GM18502 (cell line): Measurements from ENCODE around the gene SRP68.
"Not testable (repeated sequence)": the region's sequence is repeated elsewhere in the genome, so short reads cannot be mapped to it uniquely, and the experiment has no call there.

Experiments
- ATAC-seq: cut with Tn5 transposase; IDR thresholded peaks from one replicate; pipeline ENCODE4 v1.9.1; 2021; ENCODE audit warnings: mild to moderate bottlenecking; ENCODE audit not compliant: unreplicated experiment, poor library complexity

Gene SRP68

DNA sequence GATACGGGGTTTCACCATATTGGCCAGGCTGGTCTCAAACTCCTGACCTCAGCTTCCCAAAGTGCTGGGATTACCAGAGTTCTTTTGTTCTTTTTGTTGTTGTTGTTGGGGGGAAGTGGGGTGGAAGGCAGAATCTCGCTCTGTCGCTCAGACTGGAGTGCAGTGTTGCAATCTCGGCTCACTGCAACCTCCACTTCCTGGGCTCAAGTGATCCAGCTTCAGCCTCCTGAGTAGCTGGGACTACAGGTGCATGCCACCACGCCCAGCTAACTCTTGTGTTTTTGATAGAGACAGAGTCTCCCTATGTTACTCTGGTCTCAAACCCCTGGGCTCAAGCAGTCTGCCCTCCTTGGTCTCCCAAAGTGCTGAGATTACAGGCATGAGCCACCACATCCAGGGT lies 6.1 kb upstream of the SRP68 start:
- not testable (repeated sequence) for ATAC-seq

DNA sequence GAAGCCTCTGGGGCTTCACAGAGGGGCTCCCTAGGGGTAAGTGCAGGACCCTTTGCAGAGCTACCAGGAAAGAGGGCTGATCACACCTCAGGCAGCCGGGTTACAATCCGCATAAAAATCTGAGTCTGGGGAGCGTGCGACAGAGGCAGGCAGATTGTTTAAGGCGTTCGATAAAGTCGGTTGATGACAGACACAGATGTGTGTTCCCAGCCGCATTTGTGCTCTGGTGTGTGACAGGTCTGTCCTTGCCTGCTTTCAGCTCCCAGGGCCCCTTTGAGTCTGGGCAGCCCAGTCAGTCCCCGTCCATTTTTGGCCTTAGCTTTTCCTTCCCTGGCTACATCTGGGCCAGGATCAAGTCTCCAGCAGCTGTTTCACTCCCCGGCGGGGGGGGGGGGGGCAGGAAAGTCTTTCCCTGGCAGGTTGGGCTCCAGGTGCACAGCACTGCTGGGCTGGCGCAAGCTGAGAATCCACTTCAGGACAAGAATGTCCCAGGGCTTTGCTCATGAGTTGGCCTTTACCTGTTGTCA lies 5.3 kb upstream of the SRP68 start:
- no peak for ATAC-seq

DNA sequence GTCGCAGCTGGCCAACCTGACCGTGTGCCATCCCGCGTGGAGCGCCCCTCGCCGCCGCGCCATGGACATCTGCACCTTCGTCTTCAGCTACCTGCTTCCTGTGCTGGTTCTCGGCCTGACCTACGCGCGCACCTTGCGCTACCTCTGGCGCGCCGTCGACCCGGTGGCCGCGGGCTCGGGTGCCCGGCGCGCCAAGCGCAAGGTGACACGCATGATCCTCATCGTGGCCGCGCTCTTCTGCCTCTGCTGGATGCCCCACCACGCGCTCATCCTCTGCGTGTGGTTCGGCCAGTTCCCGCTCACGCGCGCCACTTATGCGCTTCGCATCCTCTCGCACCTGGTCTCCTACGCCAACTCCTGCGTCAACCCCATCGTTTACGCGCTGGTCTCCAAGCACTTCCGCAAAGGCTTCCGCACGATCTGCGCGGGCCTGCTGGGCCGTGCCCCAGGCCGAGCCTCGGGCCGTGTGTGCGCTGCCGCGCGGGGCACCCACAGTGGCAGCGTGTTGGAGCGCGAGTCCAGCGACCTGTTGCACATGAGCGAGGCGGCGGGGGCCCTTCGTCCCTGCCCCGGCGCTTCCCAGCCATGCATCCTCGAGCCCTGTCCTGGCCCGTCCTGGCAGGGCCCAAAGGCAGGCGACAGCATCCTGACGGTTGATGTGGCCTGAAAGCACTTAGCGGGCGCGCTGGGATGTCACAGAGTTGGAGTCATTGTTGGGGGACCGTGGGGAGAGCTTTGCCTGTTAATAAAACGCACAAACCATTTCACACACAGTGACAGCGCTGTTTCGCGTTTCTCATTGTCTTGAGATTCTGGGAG lies 4.7 kb upstream of the SRP68 start:
- no peak for ATAC-seq

DNA sequence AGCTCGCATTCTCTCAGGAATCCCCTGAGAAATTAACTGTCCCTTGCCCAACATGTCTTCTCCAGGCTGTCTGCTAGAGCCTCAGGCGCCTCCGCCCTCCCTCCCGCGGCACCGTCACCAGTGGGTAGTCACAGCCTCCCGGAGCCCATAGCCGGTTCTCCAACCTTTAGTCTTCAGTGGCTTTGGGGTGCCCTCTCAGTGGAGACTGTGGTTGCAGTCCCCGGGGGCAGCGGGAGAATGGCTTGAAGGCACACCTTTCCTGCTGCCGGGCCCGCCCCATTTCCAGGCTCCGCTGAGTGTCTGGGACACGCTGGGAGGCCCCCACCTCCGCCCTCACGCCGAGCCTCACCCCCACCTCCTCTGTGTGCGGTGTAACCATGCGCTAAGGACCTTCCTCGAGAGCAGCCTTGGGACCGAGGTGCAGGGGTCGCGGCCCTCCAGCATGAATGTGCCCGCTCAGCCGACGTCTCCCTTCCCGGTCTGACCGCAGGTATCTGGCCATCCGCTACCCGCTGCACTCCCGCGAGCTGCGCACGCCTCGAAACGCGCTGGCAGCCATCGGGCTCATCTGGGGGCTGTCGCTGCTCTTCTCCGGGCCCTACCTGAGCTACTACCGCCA lies 3.9 kb upstream of the SRP68 start:
- ATAC-seq = no peak

DNA sequence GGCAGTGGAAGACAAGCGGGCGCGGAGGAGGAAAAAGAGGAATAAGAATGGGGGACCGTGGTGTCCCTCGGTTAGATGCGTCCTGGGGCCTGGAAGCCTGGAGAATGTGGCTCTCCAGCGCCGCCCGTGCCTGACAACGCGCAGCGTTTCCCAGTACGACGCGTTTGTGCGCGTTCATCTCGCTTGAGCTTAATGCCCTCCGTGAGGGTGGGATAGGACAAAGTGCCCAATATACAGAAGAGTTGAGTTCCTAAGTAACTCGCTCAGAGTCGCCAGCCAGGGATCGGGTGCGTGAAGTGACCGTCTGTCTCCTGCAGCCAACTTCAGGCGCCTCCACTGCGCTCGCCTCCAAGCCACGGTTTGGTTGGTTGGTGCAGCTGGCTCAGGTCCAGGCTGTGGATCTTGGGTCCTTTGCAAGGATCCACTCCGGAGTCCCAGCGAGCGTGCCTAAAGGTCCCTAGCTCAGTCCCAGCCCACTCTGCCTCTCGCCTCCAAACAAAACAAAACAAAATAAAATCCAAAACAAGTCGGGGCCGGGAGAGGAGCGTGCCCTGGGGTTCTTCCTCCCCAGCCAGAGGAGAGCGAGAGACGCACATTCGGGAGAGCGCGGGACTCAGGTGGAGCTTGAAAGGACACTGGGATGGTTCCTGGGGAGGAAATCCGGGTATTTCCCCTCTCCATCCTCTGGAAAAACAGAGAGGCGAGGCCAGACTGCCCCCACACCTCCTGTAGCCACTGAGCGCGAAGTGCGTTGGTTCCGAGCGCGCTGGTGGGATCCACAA lies 3.2 kb upstream of the SRP68 start:
- ATAC-seq = no peak

DNA sequence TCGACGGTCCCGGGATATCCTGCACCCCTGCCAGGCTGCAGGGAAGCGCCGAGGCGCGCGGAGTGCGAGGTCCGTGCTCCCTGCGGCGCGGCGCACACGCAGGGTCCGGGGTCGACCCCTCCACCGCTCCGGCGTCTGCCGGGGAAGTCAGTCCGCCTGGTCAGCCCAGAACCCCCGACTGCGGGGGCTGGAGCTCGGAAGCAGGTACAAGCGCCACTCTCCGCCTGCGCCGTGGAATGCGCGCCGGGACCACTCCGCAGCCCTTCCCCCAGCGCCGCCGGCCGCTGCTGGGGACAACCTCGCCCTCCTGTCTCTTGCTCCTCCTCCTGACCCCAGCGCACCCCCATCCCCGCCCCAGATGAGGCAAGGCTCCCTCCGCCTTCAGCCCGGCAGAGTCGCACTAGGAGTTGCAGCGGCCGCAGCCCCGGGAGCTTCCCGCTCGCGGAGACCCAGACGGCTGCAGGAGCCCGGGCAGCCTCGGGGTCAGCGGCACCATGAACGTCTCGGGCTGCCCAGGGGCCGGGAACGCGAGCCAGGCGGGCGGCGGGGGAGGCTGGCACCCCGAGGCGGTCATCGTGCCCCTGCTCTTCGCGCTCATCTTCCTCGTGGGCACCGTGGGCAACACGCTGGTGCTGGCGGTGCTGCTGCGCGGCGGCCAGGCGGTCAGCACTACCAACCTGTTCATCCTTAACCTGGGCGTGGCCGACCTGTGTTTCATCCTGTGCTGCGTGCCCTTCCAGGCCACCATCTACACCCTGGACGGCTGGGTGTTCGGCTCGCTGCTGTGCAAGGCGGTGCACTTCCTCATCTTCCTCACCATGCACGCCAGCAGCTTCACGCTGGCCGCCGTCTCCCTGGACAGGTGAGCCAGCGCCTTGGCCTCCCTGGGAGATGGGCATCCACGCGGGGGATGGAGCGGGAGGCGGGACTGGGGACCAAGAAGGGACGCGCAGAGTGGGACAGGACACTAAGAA lies 2.4 kb upstream of the SRP68 start, which contains the start of gene GALR2:
Gene GALR2 (plus strand): TSS at position 392 of the 974 bp plus-strand sequence. CDS start 103 bp downstream, at position 495.
- ATAC-seq = no peak

DNA sequence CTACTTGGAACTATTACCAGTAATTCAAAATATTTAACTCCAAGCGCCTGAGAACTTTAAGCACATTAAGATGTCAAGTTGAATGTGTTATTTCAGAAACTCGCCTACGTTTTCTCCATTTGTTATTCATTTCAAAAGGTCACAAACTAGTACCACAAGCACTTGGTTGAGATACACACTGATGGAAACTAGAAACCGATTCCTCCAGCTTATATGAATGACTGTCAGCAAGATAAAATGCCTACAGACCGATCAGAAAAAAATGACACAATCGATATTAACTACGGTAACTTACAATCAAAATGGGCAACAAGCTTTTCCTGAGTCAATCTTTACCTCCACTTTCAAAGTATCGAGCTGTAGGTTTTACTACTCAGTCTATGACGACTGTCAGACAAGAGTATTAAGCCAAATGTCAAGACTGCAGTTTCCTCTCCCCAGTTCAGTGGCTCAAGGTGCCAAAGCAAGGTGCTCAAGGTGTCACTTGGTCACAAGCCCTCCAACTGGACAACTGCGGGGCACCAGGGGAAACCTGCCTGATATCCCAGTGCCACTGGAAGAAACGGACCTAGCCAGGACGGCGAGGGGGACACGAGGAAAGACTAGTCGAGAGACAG lies 678 bp downstream of the SRP68 start:
- ATAC-seq = no peak

DNA sequence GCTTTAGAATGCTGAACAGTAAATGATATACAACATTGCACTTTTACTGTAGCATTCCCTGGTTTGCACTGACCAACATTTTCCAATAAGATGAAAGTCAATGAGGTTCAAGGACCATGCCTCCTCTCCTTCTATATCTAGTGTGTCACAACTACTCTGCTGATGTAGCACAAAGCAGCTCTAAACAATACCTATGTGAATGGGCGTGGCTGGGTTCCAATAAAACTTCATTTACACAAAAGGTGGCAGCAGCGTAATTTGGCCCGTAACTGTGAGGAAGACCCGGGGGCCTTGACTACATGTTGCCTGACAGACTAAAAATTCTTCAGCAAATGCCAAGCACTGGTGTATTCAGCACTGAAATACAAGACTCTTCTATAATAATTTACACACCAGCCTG lies 6.5 kb downstream of the SRP68 start:
- no peak for ATAC-seq

DNA sequence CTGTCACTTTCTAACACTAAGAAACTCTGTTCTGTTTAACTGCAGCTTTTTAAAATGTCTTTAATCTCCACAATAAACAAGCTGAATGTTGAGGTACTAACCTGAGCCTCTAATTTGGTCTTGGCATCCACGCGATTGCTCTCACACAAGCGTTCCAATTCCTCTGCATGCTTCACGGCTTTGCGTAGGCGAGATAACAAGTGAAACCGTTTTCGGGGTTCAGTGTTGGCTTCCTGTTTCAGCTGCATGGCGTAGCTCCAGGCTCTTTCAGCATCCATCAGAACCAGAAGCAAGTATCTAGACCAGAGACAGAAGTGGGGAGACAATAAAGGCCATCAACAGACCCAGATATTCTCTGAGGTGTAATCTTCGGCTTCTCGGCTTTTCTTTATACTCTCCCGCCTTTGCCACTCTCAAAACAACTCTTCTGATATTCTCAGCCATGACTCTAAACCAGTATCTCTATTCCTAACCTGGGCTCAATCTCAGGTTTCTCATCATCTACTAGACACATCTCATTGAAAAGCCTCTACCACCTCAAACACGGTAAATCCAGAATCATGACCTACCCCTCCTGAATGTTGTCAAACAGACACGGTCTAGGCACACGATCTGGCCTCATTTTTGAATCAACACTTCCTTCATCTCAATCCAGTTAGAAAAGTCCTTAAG lies 8.3 kb downstream of the SRP68 start:
- ATAC-seq = no peak

DNA sequence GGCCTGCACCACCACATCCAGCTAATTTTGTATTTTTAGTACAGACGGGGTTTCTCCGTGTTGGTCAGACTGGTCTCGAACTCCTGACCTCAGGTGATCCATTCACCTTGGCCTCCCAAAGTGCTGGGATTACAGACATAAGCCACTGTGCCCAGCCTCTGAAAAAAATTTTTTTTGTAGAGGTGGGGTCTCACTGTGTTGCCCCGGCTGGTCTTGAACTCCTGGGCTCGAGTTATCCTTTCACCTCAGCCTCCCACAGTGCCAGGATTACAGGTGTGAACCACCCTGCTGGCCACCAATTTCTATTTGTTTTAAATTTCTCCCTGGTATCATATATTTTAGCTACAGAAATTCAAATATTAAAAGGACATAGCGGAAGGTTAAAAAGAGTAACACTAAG lies 14.1 kb downstream of the SRP68 start:
- ATAC-seq = not testable (repeated sequence)

DNA sequence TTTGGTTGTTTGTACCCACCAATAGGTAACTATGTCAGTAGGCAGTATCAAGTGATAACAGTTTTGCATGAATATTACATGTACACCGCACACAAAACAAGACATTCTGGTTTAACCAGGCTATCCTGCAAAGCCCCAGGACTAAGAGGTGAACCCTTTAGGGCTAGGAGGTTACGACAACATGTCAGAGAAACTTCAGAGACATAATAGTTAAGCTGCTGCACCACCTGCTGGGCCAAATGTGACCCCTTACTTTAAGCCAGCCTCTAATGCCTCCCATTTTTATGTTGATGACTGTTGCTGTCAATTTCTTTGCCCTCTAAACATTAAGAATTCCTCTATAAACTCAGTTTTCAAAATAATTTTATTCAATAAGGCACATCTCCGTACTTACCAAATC lies 15.4 kb downstream of the SRP68 start:
- ATAC-seq = no peak

DNA sequence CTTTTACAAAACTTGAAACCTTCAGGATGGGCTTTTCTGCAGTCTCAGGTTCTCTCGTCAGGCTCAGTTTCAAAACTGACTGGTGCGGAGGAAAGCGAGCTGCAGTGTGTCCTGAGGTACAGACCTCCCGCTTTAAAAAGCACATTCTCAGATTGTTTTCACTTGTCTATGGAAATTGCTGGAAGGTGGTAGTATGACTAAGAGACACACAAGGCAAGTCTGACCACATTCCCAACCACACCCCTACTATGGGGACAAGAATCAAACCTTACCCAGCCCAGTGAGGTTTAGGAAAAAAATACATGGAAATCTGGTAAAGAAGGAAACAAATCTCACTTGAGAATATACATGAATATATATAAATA lies 18.2 kb downstream of the SRP68 start:
- no peak for ATAC-seq

DNA sequence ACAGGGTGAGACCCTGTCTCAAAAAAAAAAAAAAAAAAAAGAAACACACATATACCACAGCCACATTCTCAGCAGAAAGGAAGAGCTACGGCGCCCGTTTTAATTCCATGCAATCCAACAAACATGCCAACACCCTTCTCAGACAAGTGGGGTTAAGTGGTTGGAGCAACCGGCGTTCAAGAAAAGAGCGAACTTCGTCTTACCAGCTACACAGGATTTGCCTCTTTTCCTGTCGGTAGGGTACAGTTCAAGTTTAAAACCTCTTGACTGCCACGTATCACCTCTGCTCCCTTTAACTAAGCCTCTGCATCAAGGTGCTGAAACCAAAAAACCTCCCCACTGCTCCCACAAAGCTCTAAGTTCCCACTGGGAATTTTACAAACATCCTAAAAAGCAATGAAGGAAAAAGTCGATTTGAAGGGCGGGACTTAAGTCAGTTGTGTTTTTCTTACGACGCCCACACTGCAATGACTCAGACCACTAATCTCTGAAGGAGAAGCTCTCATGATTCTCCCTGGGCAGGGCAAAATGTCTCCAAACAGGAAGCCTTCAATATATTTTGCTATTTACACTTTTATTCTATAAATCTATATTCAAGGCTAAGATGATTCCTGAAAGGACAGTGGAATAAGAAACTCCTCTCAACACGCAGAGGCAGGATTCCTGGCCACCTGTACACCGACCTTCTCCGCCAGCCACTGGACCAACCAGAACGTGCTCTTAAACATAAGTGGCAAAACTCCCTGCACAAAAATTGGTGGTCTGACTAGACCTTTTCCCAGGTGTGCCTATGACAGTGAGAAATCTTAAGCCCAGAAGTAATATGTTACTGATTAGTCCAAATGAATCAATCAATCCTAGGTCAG lies 18.8 kb downstream of the SRP68 start:
- ATAC-seq = no peak

DNA sequence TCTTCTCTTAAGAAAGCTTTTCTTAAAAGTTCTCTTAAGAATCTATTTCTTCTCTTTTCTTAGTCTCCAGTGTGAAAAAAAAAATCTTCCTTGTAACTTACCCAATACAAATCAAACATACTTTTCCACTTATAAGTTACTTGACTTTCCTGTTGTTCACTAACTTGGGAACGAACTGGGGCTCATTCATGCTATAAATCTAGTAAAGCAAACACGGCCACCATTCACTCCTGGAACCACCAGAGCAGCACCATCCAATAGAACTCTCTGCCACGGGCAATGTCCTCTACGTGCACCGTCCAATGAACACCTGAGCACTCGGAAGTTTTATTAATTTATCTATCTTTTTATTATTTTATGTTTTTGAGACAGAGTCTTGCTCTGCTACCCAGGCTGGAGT lies 20.8 kb downstream of the SRP68 start:
- ATAC-seq = no peak

DNA sequence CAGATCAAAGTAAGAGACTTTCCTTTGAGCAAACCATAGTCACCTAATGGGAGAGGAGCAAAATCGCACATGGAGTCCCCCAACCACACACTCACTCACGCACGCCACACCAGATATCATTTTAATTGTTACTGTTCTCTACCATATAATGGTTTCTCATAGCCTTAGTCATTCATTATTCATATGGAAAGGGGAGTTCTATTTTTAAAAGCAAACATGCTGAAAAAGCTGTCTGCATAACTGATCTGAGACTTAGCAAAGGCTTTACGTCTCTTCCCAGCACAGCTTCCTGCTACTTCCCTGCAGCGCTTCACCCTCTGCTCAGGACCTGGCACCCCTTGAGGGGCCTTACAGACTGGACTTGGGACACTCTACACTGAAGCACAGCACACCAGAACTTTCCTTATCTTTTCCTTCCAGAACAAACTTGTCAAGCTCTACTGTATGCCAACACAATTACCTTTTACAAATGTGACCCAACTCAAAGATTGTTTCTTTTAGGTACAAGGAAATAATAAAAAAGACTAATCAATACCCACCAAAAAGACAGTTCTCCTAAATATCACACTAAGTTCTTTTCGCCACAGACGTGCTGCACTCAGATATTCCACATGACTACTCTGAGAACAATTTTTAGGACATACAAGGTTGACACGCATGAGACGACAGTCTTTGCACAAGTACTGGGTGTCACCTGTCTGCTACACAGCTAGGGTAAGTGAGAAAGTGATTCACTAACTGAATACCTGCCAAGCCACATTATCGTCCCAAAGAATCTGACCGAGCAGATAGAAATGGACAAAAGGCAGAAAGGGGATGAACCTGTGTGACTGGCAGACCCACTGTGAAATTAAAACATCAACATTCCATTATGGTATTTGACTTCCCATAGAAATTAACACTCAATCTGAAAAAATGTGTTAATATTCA lies 21.5 kb downstream of the SRP68 start:
- ATAC-seq = no peak

DNA sequence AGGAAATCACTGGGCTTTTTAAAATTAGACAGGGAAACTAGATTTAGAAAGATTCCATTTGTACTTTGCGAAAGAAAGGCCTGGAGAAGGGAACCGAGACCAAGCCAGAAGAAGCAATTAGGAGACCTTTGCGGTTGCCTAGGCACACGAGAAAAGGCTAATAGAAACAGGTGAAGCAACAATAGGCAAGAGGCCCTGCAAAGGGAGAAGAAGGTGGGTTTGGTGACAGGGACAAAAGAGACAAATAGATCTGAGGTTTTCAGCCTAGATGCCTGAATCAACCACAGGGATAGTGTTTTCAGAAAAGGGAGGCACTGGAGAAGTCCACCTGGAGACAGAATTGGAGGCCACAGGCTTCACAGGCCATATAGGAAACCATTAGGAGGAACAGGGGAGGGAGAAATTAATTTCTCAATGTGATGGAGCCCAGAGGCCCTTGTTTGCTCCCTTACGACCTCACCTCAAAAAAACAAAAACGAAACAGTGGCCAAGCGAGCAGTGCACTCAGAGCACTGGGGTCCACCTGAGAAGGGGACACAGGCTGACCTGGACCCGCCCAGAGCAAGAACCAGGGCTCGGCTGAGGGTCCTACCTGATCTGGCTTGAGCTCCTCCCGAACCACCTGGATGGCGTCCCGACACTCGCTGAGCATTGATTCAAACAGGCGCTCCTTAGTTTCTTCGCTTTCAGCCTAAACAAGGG lies 22.3 kb downstream of the SRP68 start:
- ATAC-seq = no peak
